ENCODE results near the gene IL13. TPM values are rescaled to one million over a fixed set of nuclear protein-coding genes. Genes with fewer than 3 reads are reported as not detected.

Gene IL13
- under 1 TPM in 2 of 4 donors, not detected in 2; 0.44 to 0.98 TPM for total RNA-seq

GRCh38 chr5:132657676-132658380 lies at the start of gene IL13:
TSS of gene IL13 (plus strand) at chr5:132658173. CDS start at chr5:132658187, 14 bp downstream.
- Histone ChIP-seq H3K4me3 (no peak within 1 kb of the TSS), H3K4me1 (peaks cover 0 to 20% (median 10%) of the 10 kb centered on the region in 4 donors), H3K36me3 (no peaks in the 10 kb centered on the region), H3K9me3 (no peaks in the 10 kb centered on the region), H3K27me3 (peaks cover 0 to 37% of the 10 kb centered on the region in 2 donors), H3K27ac (no peak within 1 kb of the TSS)
- 98% methylated on average over 12 of the region's 12 CpGs for WGBS, 2 donors
- no peak for DNase-seq (ENCODE audit: low spot score in 2 of 2)
- TF ChIP-seq EP300 (IDR thresholded peaks at IDR 0.05) (no peak), CTCF (IDR thresholded peaks at IDR 0.05) (no peak), POLR2A (IDR thresholded peaks at IDR 0.05) (no peak)

GRCh38 chr5:132611965-132612364 lies 46.0 kb upstream of the IL13 start:
- WGBS, 2 donors = 91 to 93% methylated on average over 2 of the region's 2 CpGs
- H3K4me3 ChIP-seq = no peak overlapping the region
- H3K36me3 ChIP-seq = peaks cover 2 to 94% (median 11%) of the 10 kb centered on the region in 3 donors
- no peak overlapping the region for H3K27ac ChIP-seq
- H3K4me1 ChIP-seq = no peaks in the 10 kb centered on the region
- DNase-seq (ENCODE audit: low spot score in 2 of 2) = no peak
- no peak for TF ChIP-seq CTCF (IDR thresholded peaks at IDR 0.05)
- no peak for TF ChIP-seq POLR2A (IDR thresholded peaks at IDR 0.05)
- TF ChIP-seq EP300 (IDR thresholded peaks at IDR 0.05) = no peak
- H3K27me3 ChIP-seq = no peaks in the 10 kb centered on the region
- no peaks in the 10 kb centered on the region for H3K9me3 ChIP-seq

GRCh38 chr5:132612846-132613245 lies 45.1 kb upstream of the IL13 start:
- no peaks in the 10 kb centered on the region for H3K27me3 ChIP-seq
- no peak overlapping the region for H3K27ac ChIP-seq
- H3K9me3 ChIP-seq = no peaks in the 10 kb centered on the region
- H3K36me3 ChIP-seq = peaks cover 2 to 96% (median 15%) of the 10 kb centered on the region in 3 donors
- TF ChIP-seq EP300 (IDR thresholded peaks at IDR 0.05) (no peak), POLR2A (IDR thresholded peaks at IDR 0.05) (no peak), CTCF (IDR thresholded peaks at IDR 0.05) (no peak)
- H3K4me1 ChIP-seq = no peaks in the 10 kb centered on the region
- DNase-seq (ENCODE audit: low spot score in 2 of 2) = no peak
- 74 to 90% methylated on average over 1 of the region's 1 CpG for WGBS, 2 donors
- no peak overlapping the region for H3K4me3 ChIP-seq

- Histone ChIP-seq H3K9me3 (no peaks in the 10 kb centered on the region), H3K27me3 (no peaks in the 10 kb centered on the region), H3K4me3 (no peak overlapping the region), H3K36me3 (peaks cover 0 to 78% (median 6%) of the 10 kb centered on the region in 3 donors), H3K4me1 (no peaks in the 10 kb centered on the region), H3K27ac (no peak overlapping the region)
- no peak for DNase-seq (ENCODE audit: low spot score in 2 of 2)
- TF ChIP-seq POLR2A (IDR thresholded peaks at IDR 0.05) (no peak), EP300 (IDR thresholded peaks at IDR 0.05) (no peak), CTCF (IDR thresholded peaks at IDR 0.05) (no peak)
These were observed 36.3 kb upstream of the IL13 start for GRCh38 chr5:132621699-132622098.

- H3K27ac ChIP-seq = no peak overlapping the region
- H3K27me3 ChIP-seq = no peaks in the 10 kb centered on the region
- DNase-seq (ENCODE audit: low spot score in 2 of 2) = no peak
- H3K4me1 ChIP-seq = no peaks in the 10 kb centered on the region
- no peaks in the 10 kb centered on the region for H3K9me3 ChIP-seq
- no peak overlapping the region for H3K4me3 ChIP-seq
- H3K36me3 ChIP-seq = peaks cover 0 to 70% (median 4%) of the 10 kb centered on the region in 3 donors
- no peak for TF ChIP-seq EP300 (IDR thresholded peaks at IDR 0.05)
- TF ChIP-seq CTCF (IDR thresholded peaks at IDR 0.05) = no peak
- TF ChIP-seq POLR2A (IDR thresholded peaks at IDR 0.05) = no peak
These were observed 35.4 kb upstream of the IL13 start for GRCh38 chr5:132622608-132623007.

Measured in tibial nerve (tissue), 4 donors.